GM21526 (cell line): ENCODE results near the gene MAP2.
A peak's percentile ranks its signal among the peaks of the same experiment; 100 is the strongest.

ENCODE experiments used
- ATAC-seq: cut with Tn5 transposase; IDR thresholded peaks from one replicate; pipeline ENCODE4 v1.9.1; 2021; ENCODE audit warnings: moderate library complexity; ENCODE audit not compliant: unreplicated experiment, low FRiP score

Gene MAP2

GRCh38 chr2:209424781-209425470, 1.1 kb downstream of the MAP2 start:
- ATAC-seq: no peak

GRCh38 chr2:209425471-209426071, 1.7 kb downstream of the MAP2 start:
- peak; percentile 32 for ATAC-seq

- no peak for ATAC-seq
These were observed 2.6 kb downstream of the MAP2 start for GRCh38 chr2:209426432-209426831.

GRCh38 chr2:209431701-209432100, 7.9 kb downstream of the MAP2 start:
- no peak for ATAC-seq

GRCh38 chr2:209441541-209441940, 17.7 kb downstream of the MAP2 start:
- no peak for ATAC-seq

- no peak for ATAC-seq
These were observed 19.1 kb downstream of the MAP2 start for GRCh38 chr2:209442939-209443338.

GRCh38 chr2:209445485-209445884, 21.6 kb downstream of the MAP2 start:
- ATAC-seq: no peak

GRCh38 chr2:209451209-209451834, 27.5 kb downstream of the MAP2 start:
- no peak for ATAC-seq

GRCh38 chr2:209456489-209456888, 32.6 kb downstream of the MAP2 start:
- no peak for ATAC-seq

GRCh38 chr2:209458008-209458979, 34.4 kb downstream of the MAP2 start:
- no peak for ATAC-seq

GRCh38 chr2:209459359-209459758, 35.5 kb downstream of the MAP2 start:
- ATAC-seq: no peak

- ATAC-seq: no peak
These were observed 36.4 kb downstream of the MAP2 start for GRCh38 chr2:209460151-209460761.

GRCh38 chr2:209463226-209463625, 39.4 kb downstream of the MAP2 start:
- ATAC-seq: no peak

- no peak for ATAC-seq
These were observed 40.0 kb downstream of the MAP2 start for GRCh38 chr2:209463835-209464234.

GRCh38 chr2:209468846-209469245, 45.0 kb downstream of the MAP2 start:
- ATAC-seq: no peak

GRCh38 chr2:209469481-209469880, 45.6 kb downstream of the MAP2 start:
- no peak for ATAC-seq

- no peak for ATAC-seq
These were observed 46.6 kb downstream of the MAP2 start for GRCh38 chr2:209470466-209470865.

GRCh38 chr2:209471037-209471436, 47.2 kb downstream of the MAP2 start:
- ATAC-seq: no peak

GRCh38 chr2:209472112-209472832, 48.4 kb downstream of the MAP2 start:
- ATAC-seq: no peak

- no peak for ATAC-seq
These were observed 49.0 kb downstream of the MAP2 start for GRCh38 chr2:209472871-209473270.
